GM23338 (cell line): Measurements from ENCODE around the gene METTL2B. TPM values are rescaled to one million over a fixed set of nuclear protein-coding genes. Genes with fewer than 3 reads are reported as not detected.
A peak's percentile ranks its signal among the peaks of the same experiment; 100 is the strongest.

Experiments used
- ATAC-seq: fragments of 200-7000 bp; cut with Tn5 transposase; 3 replicates; pipeline ENCODE4 v1.9.1; 2020
- DNase-seq: peaks from one replicate; pipeline ENCODE4 v3.0.0-alpha.2; 2015; ENCODE audit warnings: low spot score
- H2AFZ ChIP-seq: fragments of 200-600 bp; sonication (generic); 2 replicates; pipeline ENCODE4 v1.8.0; 2016; ENCODE audit warnings: antibody characterized with exemption, mild to moderate bottlenecking, moderate library complexity
- H3F3A ChIP-seq: fragments of 200-600 bp; sonication (generic); replicated peaks from 2 replicates; pipeline ENCODE4 v1.8.0; 2017; ENCODE audit warnings: antibody characterized with exemption, mixed run types, low read depth
- H3K27ac ChIP-seq: fragments of 200-600 bp; sonication (generic); 2 replicates; pipeline ENCODE4 v1.6.1; 2016; ENCODE audit warnings: low read depth
- H3K27me3 ChIP-seq: fragments of 200-600 bp; sonication (generic); 2 replicates; pipeline ENCODE4 v1.8.0; 2016; ENCODE audit warnings: mild to moderate bottlenecking, mixed run types, moderate library complexity; ENCODE audit not compliant: insufficient read depth
- H3K36me3 ChIP-seq: fragments of 200-600 bp; sonication (generic); 2 replicates; pipeline ENCODE4 v1.8.0; 2016; ENCODE audit warnings: mild to moderate bottlenecking; ENCODE audit not compliant: insufficient read depth
- H3K4me1 ChIP-seq: fragments of 200-600 bp; sonication (generic); 2 replicates; pipeline ENCODE4 v1.8.0; 2016; ENCODE audit warnings: mild to moderate bottlenecking, moderate library complexity; ENCODE audit not compliant: insufficient read depth
- H3K4me2 ChIP-seq: fragments of 200-600 bp; sonication (generic); 2 replicates; pipeline ENCODE4 v1.7.1; 2017; ENCODE audit warnings: mixed run types
- H3K4me3 ChIP-seq: fragments of 200-600 bp; sonication (generic); 2 replicates; pipeline ENCODE4 v1.6.1; 2016; ENCODE audit warnings: mixed run types
- H3K79me2 ChIP-seq: fragments of 200-600 bp; sonication (generic); replicated peaks from 2 replicates; pipeline ENCODE4 v1.8.0; 2017; ENCODE audit warnings: mild to moderate bottlenecking; ENCODE audit not compliant: insufficient read depth
- H3K9me2 ChIP-seq: fragments of 200-600 bp; sonication (generic); 2 replicates; pipeline ENCODE4 v1.8.0; 2017; ENCODE audit not compliant: insufficient read depth
- H4K20me1 ChIP-seq: fragments of 200-600 bp; sonication (generic); replicated peaks from 2 replicates; pipeline ENCODE4 v1.8.0; 2017; ENCODE audit warnings: mild to moderate bottlenecking; ENCODE audit not compliant: insufficient read depth
- H3K27ac Mint-ChIP-seq: 2 replicates; pipeline ENCODE4 v1.8.0; 2020; ENCODE audit warnings: inconsistent platforms, mild to moderate bottlenecking, moderate library complexity, mixed read lengths
- H3K27me3 Mint-ChIP-seq: 3 replicates; pipeline ENCODE4 v1.8.0; 2022; ENCODE audit warnings: low read depth, mild to moderate bottlenecking, moderate library complexity, mixed read lengths, inconsistent platforms; ENCODE audit not compliant: insufficient read depth, poor library complexity
- H3K36me3 Mint-ChIP-seq: 3 replicates; pipeline ENCODE4 v1.8.0; 2021; ENCODE audit warnings: low read depth, mild to moderate bottlenecking, inconsistent platforms, moderate library complexity, mixed read lengths
- H3K4me1 Mint-ChIP-seq: 3 replicates; pipeline ENCODE4 v1.8.0; 2020; ENCODE audit warnings: mild to moderate bottlenecking, inconsistent platforms, mixed read lengths
- H3K4me3 Mint-ChIP-seq: 3 replicates; pipeline ENCODE4 v1.8.0; 2021; ENCODE audit warnings: moderate library complexity, mild to moderate bottlenecking, inconsistent platforms, mixed read lengths
- H3K9me3 Mint-ChIP-seq: 3 replicates; pipeline ENCODE4 v1.8.0; 2020; ENCODE audit warnings: moderate library complexity, mild to moderate bottlenecking, inconsistent platforms, mixed read lengths
- CREB1 ChIP-seq: fragments of 250-450 bp; sonication (Bioruptor Pico); IDR thresholded peaks from 2 replicates; pipeline ENCODE4 v1.5.0; 2020; ENCODE audit warnings: low read depth, mild to moderate bottlenecking, moderate library complexity
- CTCF ChIP-seq, 2 experiments: fragments of 200-600 bp in 1 of 2; sonication (generic) in 1 of 2; conservative IDR thresholded peaks; 2 replicates each; pipeline versions ENCODE4 v1.5.1 to v1.6.1; 2016 to 2017; ENCODE audit warnings: antibody characterized with exemption in 2 of 2, low read depth in 2 of 2, mild to moderate bottlenecking in 2 of 2, moderate library complexity in 1 of 2
- EZH2 ChIP-seq: fragments of 200-600 bp; sonication (generic); IDR thresholded peaks from one replicate; pipeline ENCODE4 v1.8.0; 2017; ENCODE audit warnings: antibody characterized with exemption, mild to moderate bottlenecking, low read depth; ENCODE audit not compliant: unreplicated experiment
- EZH2phosphoT487 ChIP-seq: fragments of 200-600 bp; sonication (generic); IDR thresholded peaks from one replicate; pipeline ENCODE4 v1.8.1; 2018; ENCODE audit warnings: antibody characterized with exemption; ENCODE audit not compliant: unreplicated experiment
- NANOG ChIP-seq: IDR thresholded peaks from 2 replicates; pipeline ENCODE4 v1.6.1; 2016; ENCODE audit warnings: antibody characterized with exemption, borderline replicate concordance
- POLR2AphosphoS5 ChIP-seq: IDR thresholded peaks from 2 replicates; pipeline ENCODE4 v1.6.1; 2016; ENCODE audit warnings: antibody characterized with exemption, low read depth
- REST ChIP-seq: IDR thresholded peaks from one replicate; pipeline ENCODE4 v1.6.1; 2018; ENCODE audit warnings: antibody characterized with exemption; ENCODE audit not compliant: unreplicated experiment
- STAT1 ChIP-seq: IDR thresholded peaks from one replicate; pipeline ENCODE4 v1.6.1; 2016; ENCODE audit warnings: antibody characterized with exemption; ENCODE audit not compliant: unreplicated experiment
- ZNF114 ChIP-seq: fragments of 250-450 bp; sonication (Bioruptor Pico); IDR thresholded peaks from 2 replicates; pipeline ENCODE4 v1.5.0; 2020; ENCODE audit warnings: mild to moderate bottlenecking, moderate library complexity
- ZNF331 ChIP-seq: fragments of 250-450 bp; sonication (Bioruptor Pico); IDR thresholded peaks from 2 replicates; pipeline ENCODE4 v1.5.0; 2020; ENCODE audit warnings: low read depth, mild to moderate bottlenecking, moderate library complexity
- polyA plus RNA-seq: library from polyadenylated mRNA; unstranded; fragments of >200 nt; fragmentation: Nextera tagmentation; extraction: Ambion mirVana; gene quantifications from 2 replicates; pipeline ENCODE4 v1.2.1, GENCODE V29; 2016
- total RNA-seq: library from RNA; depleted of rRNA; stranded (reverse); fragments of >200 nt; shearing (Covaris generic); gene quantifications from 2 replicates; pipeline ENCODE4 v1.2.3, GENCODE V29; 2014

METTL2B gene
- total and polyA plus RNA-seq, 2 experiments from 2014 or later, result 21.2 to 48.3 TPM

- Mint-ChIP-seq H3K4me3 (no peak overlapping the region), H3K27me3 (no peaks in the 10 kb centered on the region), H3K9me3 (no peaks in the 10 kb centered on the region), H3K36me3 (no peaks in the 10 kb centered on the region), H3K4me1 (peaks cover 25% of the 10 kb centered on the region), H3K27ac (no peak overlapping the region)
- TF ChIP-seq ZNF331 (CRISPR knock-in tag) (no peak), EZH2 (no peak), CREB1 (no peak), CTCF (conservative IDR thresholded peaks at IDR 0.05; ENCODE audit: low read depth in 2 of 2) (no peak), REST (no peak)
- H3K4me2 ChIP-seq, result no peak overlapping the region
- H3K4me1 ChIP-seq, result peaks cover 16% of the 10 kb centered on the region; the same call in 1 of the 2 replicates
- no peak overlapping the region for H3K27ac ChIP-seq
- no peaks in the 10 kb centered on the region for H3K79me2 ChIP-seq
- H4K20me1 ChIP-seq, result no peaks in the 10 kb centered on the region
- ATAC-seq (peak; percentile 84), DNase-seq (peak; percentile 50)
- H3K36me3 ChIP-seq, result no peaks in the 10 kb centered on the region
- H2AFZ ChIP-seq, result peak overlapping the region; percentile 58; the same call in 1 of the 2 replicates
- H3F3A ChIP-seq, result no peaks in the 10 kb centered on the region
- H3K9me2 ChIP-seq, result no peaks in the 10 kb centered on the region
- H3K27me3 ChIP-seq, result no peaks in the 10 kb centered on the region
- no peak overlapping the region for H3K4me3 ChIP-seq
Observed at GRCh38 chr7:128431221-128431620, 45.3 kb upstream of the METTL2B start.

GRCh38 chr7:128431754-128432153, 44.8 kb upstream of the METTL2B start:
- Histone ChIP-seq H3K27me3 (no peaks in the 10 kb centered on the region), H3K27ac (no peak overlapping the region), H2AFZ (peak overlapping the region; percentile 58; the same call in 1 of the 2 replicates), H4K20me1 (no peaks in the 10 kb centered on the region), H3K4me2 (no peak overlapping the region), H3K9me2 (no peaks in the 10 kb centered on the region), H3K79me2 (no peaks in the 10 kb centered on the region), H3K4me1 (peaks cover 16% of the 10 kb centered on the region; the same call in 1 of the 2 replicates), H3F3A (no peaks in the 10 kb centered on the region), H3K4me3 (no peak overlapping the region), H3K36me3 (no peaks in the 10 kb centered on the region)
- H3K36me3 Mint-ChIP-seq, result no peaks in the 10 kb centered on the region
- DNase-seq (no peak), ATAC-seq (no peak)
- H3K4me3 Mint-ChIP-seq, result no peak overlapping the region
- H3K27me3 Mint-ChIP-seq, result no peaks in the 10 kb centered on the region
- H3K9me3 Mint-ChIP-seq, result no peaks in the 10 kb centered on the region
- peaks cover 25% of the 10 kb centered on the region for H3K4me1 Mint-ChIP-seq
- no peak overlapping the region for H3K27ac Mint-ChIP-seq
- TF ChIP-seq NANOG (no peak), CREB1 (no peak), ZNF331 (CRISPR knock-in tag) (no peak), EZH2phosphoT487 (no peak), REST (no peak), EZH2 (no peak), POLR2AphosphoS5 (no peak), STAT1 (no peak), ZNF114 (CRISPR knock-in tag) (no peak)
